Transverse colon (tissue), 4 donors: Measurements from ENCODE around the gene MUC21. TPM values are rescaled to one million over a fixed set of nuclear protein-coding genes. Genes with fewer than 3 reads are reported as not detected.

Experiments used
- DNase-seq: peaks from one replicate; pipeline ENCODE4 v3.0.0-alpha.2; 2019
- H3K27ac ChIP-seq, 4 donors: fragments of 200-600 bp; sonication (generic); 2 replicates each; pipeline ENCODE4 v1.5.1; 2016 to 2018; ENCODE audit warnings: inconsistent platforms in 4 of 4
- H3K27me3 ChIP-seq: fragments of 200-600 bp; sonication (generic); 2 replicates; pipeline ENCODE4 v1.5.1; 2017; ENCODE audit warnings: inconsistent platforms
- H3K36me3 ChIP-seq, 4 donors: fragments of 200-600 bp; sonication (generic); 2 replicates each; pipeline ENCODE4 v1.5.1; 2017 to 2019; ENCODE audit warnings: inconsistent platforms in 4 of 4
- H3K4me1 ChIP-seq, 4 donors: fragments of 200-600 bp; sonication (generic); 2 replicates each; pipeline ENCODE4 v1.5.1; 2017 to 2020; ENCODE audit warnings: inconsistent platforms in 4 of 4
- H3K4me3 ChIP-seq, 4 donors: fragments of 200-600 bp; sonication (generic); 1 replicate in 1 of 4; 2 replicates in 3 of 4; pipeline versions ENCODE4 v1.5.1 to v1.6.1; 2017 to 2019; ENCODE audit warnings: inconsistent platforms in 4 of 4
- H3K9me3 ChIP-seq, 2 donors: fragments of 200-600 bp; sonication (generic); 2 replicates each; pipeline ENCODE4 v1.5.1; 2017 to 2019; ENCODE audit warnings: inconsistent platforms in 2 of 2
- CTCF ChIP-seq, 5 experiments: fragments of 200-600 bp in 3 of 5; fragments of 450-650 bp in 2 of 5; sonication (generic) in 3 of 5; IDR thresholded peaks; 1 replicate in 2 of 5; 2 replicates in 3 of 5; pipeline ENCODE4 v1.5.1; 2016 to 2017; ENCODE audit warnings: antibody characterized with exemption in 5 of 5, inconsistent platforms in 3 of 5, mild to moderate bottlenecking in 2 of 5, moderate library complexity in 1 of 5
- EP300 ChIP-seq: sonication (generic); formaldehyde crosslinking; IDR thresholded peaks from one replicate; pipeline ENCODE4 v1.6.1; 2017; ENCODE audit warnings: antibody characterized with exemption, low read depth
- POLR2A ChIP-seq: fragments of 450-650 bp; IDR thresholded peaks from one replicate; pipeline ENCODE4 v1.6.1; 2016; ENCODE audit warnings: antibody characterized with exemption, mild to moderate bottlenecking, moderate library complexity
- POLR2AphosphoS5 ChIP-seq, 3 donors: sonication (generic); formaldehyde crosslinking; IDR thresholded peaks; one replicate each; pipeline ENCODE4 v1.6.1; 2016; ENCODE audit warnings: antibody characterized with exemption in 3 of 3
- WGBS, 2 donors: methylation state at CpG; one replicate each; pipeline ENCODE4 v1.1.5; 2018; ENCODE audit warnings: low coverage in 1 of 2; 5-methylcytosine and 5-hydroxymethylcytosine counted together
- in situ Hi-C, 4 donors: fragments of 200-750 bp; cut with MboI; loops; one replicate each; pipeline versions ENCODE4 v1.15.0 to v1.15.1; 2017; ENCODE audit warnings: low sequenced_read_pairs in 3 of 4, low pct_ligation_motif_present in 1 of 4, low pct_unique_long_range_greater_than_20kb in 1 of 4
- intact Hi-C: fragments of 100-400 bp; cut with DNase I; formaldehyde crosslinking; loops from one replicate; pipeline ENCODE4 v1.15.1; 2023; ENCODE audit warnings: low total_unique reads
- total RNA-seq, 4 donors: library from RNA; depleted of rRNA; stranded (reverse); fragments of >200 nt; gene quantifications; one replicate each; pipeline ENCODE4 v1.1.0, GENCODE V29; 2016

The MUC21 gene
- total RNA-seq, 4 donors from 2014 or later: not detected

GRCh38 chr6:30945281-30945680 lies 38.2 kb upstream of the MUC21 start:
- H3K36me3 ChIP-seq: no peaks in the 10 kb centered on the region
- H3K27ac ChIP-seq: no peak overlapping the region
- no peaks in the 10 kb centered on the region for H3K4me1 ChIP-seq
- in situ Hi-C loops: loop anchor here in 1 of 4 donors (25.0 kb wide), 1 partner anchor 117 kb away; no protein-coding TSS in a partner anchor
- H3K27me3 ChIP-seq: peaks cover 26% of the 10 kb centered on the region
- WGBS, 2 donors: 79 to 83% methylated on average over 1 to 5 of the region's 5 CpGs
- intact Hi-C loops: no loop called here
- DNase-seq: no peak
- TF ChIP-seq POLR2AphosphoS5 (IDR thresholded peaks at IDR 0.05) (no peak), CTCF (IDR thresholded peaks at IDR 0.05) (no peak), POLR2A (no peak), EP300 (no peak)
- no peaks in the 10 kb centered on the region for H3K9me3 ChIP-seq
- H3K4me3 ChIP-seq: no peak overlapping the region

- in situ Hi-C loops: loop anchor here in 1 of 4 donors (25.0 kb wide), 1 partner anchor 115 kb away; no protein-coding TSS in a partner anchor
- peaks cover 38% of the 10 kb centered on the region for H3K27me3 ChIP-seq
- no peak overlapping the region for H3K27ac ChIP-seq
- no peaks in the 10 kb centered on the region for H3K9me3 ChIP-seq
- 10 to 69% methylated on average over 3 to 4 of the region's 4 CpGs for WGBS, 2 donors
- no peaks in the 10 kb centered on the region for H3K36me3 ChIP-seq
- no peak overlapping the region for H3K4me3 ChIP-seq
- DNase-seq: no peak
- H3K4me1 ChIP-seq: no peaks in the 10 kb centered on the region
- intact Hi-C loops: no loop called here
- TF ChIP-seq CTCF (IDR thresholded peaks at IDR 0.05) (no peak), POLR2AphosphoS5 (IDR thresholded peaks at IDR 0.05) (no peak), EP300 (no peak), POLR2A (no peak)
Observed at GRCh38 chr6:30947231-30947630, 36.3 kb upstream of the MUC21 start.

- 80 to 96% methylated on average over 2 to 6 of the region's 6 CpGs for WGBS, 2 donors
- intact Hi-C loops (no loop called here), in situ Hi-C loops (loop anchor here in 1 of 4 donors (25.0 kb wide), 1 partner anchor 113 kb away; no protein-coding TSS in a partner anchor)
- no peak overlapping the region for H3K27ac ChIP-seq
- no peaks in the 10 kb centered on the region for H3K4me1 ChIP-seq
- no peaks in the 10 kb centered on the region for H3K9me3 ChIP-seq
- TF ChIP-seq POLR2AphosphoS5 (IDR thresholded peaks at IDR 0.05): no peak
- no peak for TF ChIP-seq POLR2A
- no peak for TF ChIP-seq EP300
- no peak for TF ChIP-seq CTCF (IDR thresholded peaks at IDR 0.05)
- peaks cover 36% of the 10 kb centered on the region for H3K27me3 ChIP-seq
- no peaks in the 10 kb centered on the region for H3K36me3 ChIP-seq
- DNase-seq: no peak
- no peak overlapping the region for H3K4me3 ChIP-seq
Observed at GRCh38 chr6:30948811-30949210, 34.7 kb upstream of the MUC21 start.

GRCh38 chr6:30951907-30952469 lies 31.5 kb upstream of the MUC21 start:
- H3K36me3 ChIP-seq: no peaks in the 10 kb centered on the region
- intact Hi-C loops: no loop called here
- WGBS, 2 donors: 65 to 100% methylated on average over 1 to 5 of the region's 5 CpGs
- TF ChIP-seq EP300 (no peak), CTCF (IDR thresholded peaks at IDR 0.05) (no peak)
- no peak for DNase-seq
- H3K4me3 ChIP-seq: no peak overlapping the region
- in situ Hi-C loops: no loop called here
- H3K27me3 ChIP-seq: peaks cover 56% of the 10 kb centered on the region
- H3K27ac ChIP-seq: no peak overlapping the region
- H3K4me1 ChIP-seq: peaks cover 0 to 16% (median 12%) of the 10 kb centered on the region in 4 donors
- no peaks in the 10 kb centered on the region for H3K9me3 ChIP-seq
